ENCODE data around the gene EXOC6B. TPM values are rescaled to one million over a fixed set of nuclear protein-coding genes. Genes with fewer than 3 reads are reported as not detected.

EXOC6B gene
- total RNA-seq, 1 donor from 2014 or later: 46.1 TPM

DNA sequence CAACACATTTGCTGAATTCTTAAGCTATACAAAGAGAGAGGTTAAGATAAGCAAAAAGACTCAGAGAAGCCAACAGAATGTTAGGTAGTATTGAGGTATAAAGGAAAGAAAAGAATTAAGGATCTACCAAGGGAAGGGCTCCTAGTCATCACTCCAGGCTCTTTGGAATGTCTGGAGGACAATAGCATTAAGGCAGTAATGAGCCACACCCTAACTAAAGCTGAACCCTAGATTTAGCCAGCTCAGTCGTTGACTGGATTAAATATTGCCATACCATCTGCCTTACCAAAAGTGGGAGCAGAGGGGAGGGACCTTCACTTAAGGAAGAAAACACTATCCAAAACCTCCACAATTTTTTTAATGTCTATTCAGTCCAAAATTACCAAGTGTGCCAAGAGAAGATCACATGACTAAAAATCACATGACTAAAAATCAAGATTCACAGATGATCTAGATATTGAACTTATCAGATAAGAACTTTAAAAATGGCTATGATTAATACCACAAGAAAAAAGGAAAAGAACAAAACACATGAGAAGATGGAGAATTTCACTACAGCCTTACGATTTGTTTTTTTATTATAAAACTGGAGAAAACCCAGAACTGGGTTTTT, 59.7 kb downstream of the EXOC6B start:
- no peaks in the 10 kb centered on the region for H3K4me1 Mint-ChIP-seq (ENCODE audit: unreplicated experiment)
- no peaks in the 10 kb centered on the region for H3K27me3 Mint-ChIP-seq
- TF ChIP-seq, protein P1, sequence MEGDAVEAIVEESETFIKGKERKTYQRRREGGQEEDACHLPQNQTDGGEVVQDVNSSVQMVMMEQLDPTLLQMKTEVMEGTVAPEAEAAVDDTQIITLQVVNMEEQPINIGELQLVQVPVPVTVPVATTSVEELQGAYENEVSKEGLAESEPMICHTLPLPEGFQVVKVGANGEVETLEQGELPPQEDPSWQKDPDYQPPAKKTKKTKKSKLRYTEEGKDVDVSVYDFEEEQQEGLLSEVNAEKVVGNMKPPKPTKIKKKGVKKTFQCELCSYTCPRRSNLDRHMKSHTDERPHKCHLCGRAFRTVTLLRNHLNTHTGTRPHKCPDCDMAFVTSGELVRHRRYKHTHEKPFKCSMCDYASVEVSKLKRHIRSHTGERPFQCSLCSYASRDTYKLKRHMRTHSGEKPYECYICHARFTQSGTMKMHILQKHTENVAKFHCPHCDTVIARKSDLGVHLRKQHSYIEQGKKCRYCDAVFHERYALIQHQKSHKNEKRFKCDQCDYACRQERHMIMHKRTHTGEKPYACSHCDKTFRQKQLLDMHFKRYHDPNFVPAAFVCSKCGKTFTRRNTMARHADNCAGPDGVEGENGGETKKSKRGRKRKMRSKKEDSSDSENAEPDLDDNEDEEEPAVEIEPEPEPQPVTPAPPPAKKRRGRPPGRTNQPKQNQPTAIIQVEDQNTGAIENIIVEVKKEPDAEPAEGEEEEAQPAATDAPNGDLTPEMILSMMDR (conservative IDR thresholded peaks at IDR 0.05): no peak
- H3K4me3 Mint-ChIP-seq: no peak overlapping the region
- no peak for DNase-seq (ENCODE audit: extremely low spot score, unreplicated experiment)
- no peak overlapping the region for H3K27ac Mint-ChIP-seq
- H3K9me3 Mint-ChIP-seq: peaks cover 4% of the 10 kb centered on the region
- peaks cover 11% of the 10 kb centered on the region for H3K36me3 Mint-ChIP-seq

- Mint-ChIP-seq H3K36me3 (peaks cover 26% of the 10 kb centered on the region), H3K27ac (no peak overlapping the region), H3K27me3 (no peaks in the 10 kb centered on the region), H3K4me3 (no peak overlapping the region), H3K4me1 (ENCODE audit: unreplicated experiment) (peaks cover 9% of the 10 kb centered on the region), H3K9me3 (peaks cover 8% of the 10 kb centered on the region)
- TF ChIP-seq, protein P1 (conservative IDR thresholded peaks at IDR 0.05): no peak
- DNase-seq (ENCODE audit: extremely low spot score, unreplicated experiment): no peak
These were observed 63.6 kb downstream of the EXOC6B start for GRCh38 chr2:72762276-72762675.

DNA sequence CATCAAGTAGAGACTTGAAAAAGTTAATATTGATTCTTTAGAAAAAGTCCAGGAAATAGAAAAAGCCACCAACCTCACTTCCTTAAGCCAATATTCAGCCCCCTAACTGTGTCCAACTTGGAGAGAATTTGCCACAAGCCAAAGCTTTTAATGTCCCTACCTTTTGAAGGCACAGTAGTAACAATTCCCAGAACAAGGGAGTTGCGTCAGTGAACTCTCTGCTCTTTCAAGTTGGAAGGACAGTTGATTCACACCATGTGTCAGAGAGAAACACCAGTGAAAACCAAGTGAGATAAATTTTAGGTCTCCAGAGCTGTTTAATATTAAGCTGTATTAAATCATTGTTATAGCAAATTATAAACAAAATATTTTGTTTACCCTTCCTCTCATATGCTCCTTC, 66.1 kb downstream of the EXOC6B start:
- no peak for DNase-seq (ENCODE audit: extremely low spot score, unreplicated experiment)
- peaks cover 8% of the 10 kb centered on the region for H3K9me3 Mint-ChIP-seq
- peaks cover 26% of the 10 kb centered on the region for H3K36me3 Mint-ChIP-seq
- H3K4me1 Mint-ChIP-seq (ENCODE audit: unreplicated experiment): peaks cover 26% of the 10 kb centered on the region
- TF ChIP-seq, protein P1 (conservative IDR thresholded peaks at IDR 0.05): no peak
- no peak overlapping the region for H3K27ac Mint-ChIP-seq
- no peaks in the 10 kb centered on the region for H3K27me3 Mint-ChIP-seq
- H3K4me3 Mint-ChIP-seq: no peak overlapping the region

DNA sequence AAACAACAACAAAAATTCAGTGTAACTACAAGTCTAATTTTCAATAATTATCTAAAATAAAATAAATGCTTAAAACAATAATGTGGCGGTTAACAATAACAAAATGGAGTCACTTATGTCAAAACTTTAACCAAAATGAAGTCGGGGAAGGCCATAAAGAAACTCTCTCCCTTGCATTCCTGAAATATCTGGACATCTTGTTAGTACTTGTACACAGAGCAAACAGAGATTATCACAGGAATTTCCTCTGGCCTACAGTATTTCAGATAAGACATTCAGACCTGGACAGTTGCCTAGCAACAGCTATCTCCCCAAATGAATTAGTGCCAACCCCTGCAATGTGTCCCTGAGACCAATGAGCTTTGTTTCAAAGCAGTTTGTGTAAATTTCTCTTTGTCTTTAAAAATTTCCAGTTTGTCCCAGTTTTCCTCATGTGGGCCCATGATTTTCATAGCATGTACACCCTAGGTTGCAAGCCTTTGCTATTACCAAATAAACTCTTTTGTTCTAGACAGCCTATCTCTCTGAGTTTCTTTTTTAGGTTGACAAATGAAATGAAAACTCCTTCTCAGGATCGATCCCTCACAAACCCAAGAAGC, 68.6 kb downstream of the EXOC6B start:
- H3K4me1 Mint-ChIP-seq (ENCODE audit: unreplicated experiment): peaks cover 26% of the 10 kb centered on the region
- peak overlapping the region; percentile 13 for H3K4me3 Mint-ChIP-seq
- peaks cover 6% of the 10 kb centered on the region for H3K9me3 Mint-ChIP-seq
- H3K27ac Mint-ChIP-seq: peak overlapping the region; percentile 76
- H3K36me3 Mint-ChIP-seq: peaks cover 21% of the 10 kb centered on the region
- no peaks in the 10 kb centered on the region for H3K27me3 Mint-ChIP-seq
- no peak for DNase-seq (ENCODE audit: extremely low spot score, unreplicated experiment)
- TF ChIP-seq, protein P1 (conservative IDR thresholded peaks at IDR 0.05): no peak

DNA sequence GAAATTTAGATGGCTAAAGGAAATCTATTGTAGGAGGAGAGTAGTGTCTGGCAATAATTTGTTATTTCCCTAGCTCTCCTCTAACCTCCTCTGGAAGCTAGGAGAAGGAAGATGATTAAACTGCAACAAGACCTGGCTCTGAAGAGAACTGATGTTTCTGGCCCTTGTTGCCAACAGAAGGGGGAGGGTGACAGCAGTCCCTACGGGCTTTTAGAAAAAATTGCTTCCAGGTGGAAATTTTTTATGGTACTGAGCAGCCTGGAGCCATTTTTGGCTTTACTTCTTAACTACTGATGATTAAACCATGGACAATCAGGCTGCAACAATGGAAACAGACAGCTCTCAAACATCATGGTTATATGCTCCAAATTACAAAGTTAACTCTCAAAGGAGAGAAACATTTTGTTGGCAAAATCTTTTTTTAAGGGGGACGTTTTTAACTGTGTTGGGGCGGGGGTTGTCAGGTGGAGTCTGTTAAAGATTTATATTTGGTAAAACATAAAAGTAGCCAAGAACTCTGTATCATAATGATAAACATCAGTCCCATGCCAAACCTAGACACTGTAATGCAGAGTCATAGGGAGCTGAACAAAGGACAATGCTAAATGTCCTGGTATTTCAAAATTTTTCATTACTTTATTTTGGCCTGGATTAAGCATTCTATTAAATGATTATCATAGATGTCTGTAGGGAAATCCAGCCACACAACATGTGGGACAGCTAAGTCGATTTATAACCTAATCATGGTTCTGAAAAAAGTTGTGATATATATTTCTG, 70.0 kb downstream of the EXOC6B start:
- peaks cover 15% of the 10 kb centered on the region for H3K36me3 Mint-ChIP-seq
- H3K4me3 Mint-ChIP-seq: no peak overlapping the region
- peaks cover 26% of the 10 kb centered on the region for H3K4me1 Mint-ChIP-seq (ENCODE audit: unreplicated experiment)
- no peaks in the 10 kb centered on the region for H3K27me3 Mint-ChIP-seq
- DNase-seq (ENCODE audit: extremely low spot score, unreplicated experiment): no peak
- peaks cover 4% of the 10 kb centered on the region for H3K9me3 Mint-ChIP-seq
- TF ChIP-seq, protein P1 (conservative IDR thresholded peaks at IDR 0.05): no peak
- no peak overlapping the region for H3K27ac Mint-ChIP-seq
